ENCODE measurements around the gene TOMM40. TPM values are rescaled to one million over a fixed set of nuclear protein-coding genes. Genes with fewer than 3 reads are reported as not detected.

Gene TOMM40
- total RNA-seq, 1 donor from 2014 or later, result 25.5 TPM

GRCh38 chr19:44889830-44890365 is 1.2 kb upstream of the TOMM40 start:
- H3K36me3 ChIP-seq, result peaks cover 45 to 46% of the 10 kb centered on the region in 2 donors
- peaks cover 12 to 19% of the 10 kb centered on the region in 2 donors for H3K4me1 ChIP-seq
- H3K9me3 ChIP-seq, result no peaks in the 10 kb centered on the region
- intact Hi-C loops (cut with DNase I), result loop anchor here (1.0 to 2.0 kb wide), 3 partner anchors 43 to 288 kb away; partner anchors contain the start of genes BLOC1S3, RELB and TRAPPC6A
- peak overlapping the region; percentile 92 to 97 for H3K27ac ChIP-seq
- TF ChIP-seq, protein P1, sequence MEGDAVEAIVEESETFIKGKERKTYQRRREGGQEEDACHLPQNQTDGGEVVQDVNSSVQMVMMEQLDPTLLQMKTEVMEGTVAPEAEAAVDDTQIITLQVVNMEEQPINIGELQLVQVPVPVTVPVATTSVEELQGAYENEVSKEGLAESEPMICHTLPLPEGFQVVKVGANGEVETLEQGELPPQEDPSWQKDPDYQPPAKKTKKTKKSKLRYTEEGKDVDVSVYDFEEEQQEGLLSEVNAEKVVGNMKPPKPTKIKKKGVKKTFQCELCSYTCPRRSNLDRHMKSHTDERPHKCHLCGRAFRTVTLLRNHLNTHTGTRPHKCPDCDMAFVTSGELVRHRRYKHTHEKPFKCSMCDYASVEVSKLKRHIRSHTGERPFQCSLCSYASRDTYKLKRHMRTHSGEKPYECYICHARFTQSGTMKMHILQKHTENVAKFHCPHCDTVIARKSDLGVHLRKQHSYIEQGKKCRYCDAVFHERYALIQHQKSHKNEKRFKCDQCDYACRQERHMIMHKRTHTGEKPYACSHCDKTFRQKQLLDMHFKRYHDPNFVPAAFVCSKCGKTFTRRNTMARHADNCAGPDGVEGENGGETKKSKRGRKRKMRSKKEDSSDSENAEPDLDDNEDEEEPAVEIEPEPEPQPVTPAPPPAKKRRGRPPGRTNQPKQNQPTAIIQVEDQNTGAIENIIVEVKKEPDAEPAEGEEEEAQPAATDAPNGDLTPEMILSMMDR (IDR thresholded peaks at IDR 0.05), result no peak
- DNase-seq (ENCODE audit: low spot score in 2 of 2), result no peak
- H3K27me3 ChIP-seq, result no peaks in the 10 kb centered on the region
- H3K4me3 ChIP-seq, result peak overlapping the region; percentile 65 to 72

DNA sequence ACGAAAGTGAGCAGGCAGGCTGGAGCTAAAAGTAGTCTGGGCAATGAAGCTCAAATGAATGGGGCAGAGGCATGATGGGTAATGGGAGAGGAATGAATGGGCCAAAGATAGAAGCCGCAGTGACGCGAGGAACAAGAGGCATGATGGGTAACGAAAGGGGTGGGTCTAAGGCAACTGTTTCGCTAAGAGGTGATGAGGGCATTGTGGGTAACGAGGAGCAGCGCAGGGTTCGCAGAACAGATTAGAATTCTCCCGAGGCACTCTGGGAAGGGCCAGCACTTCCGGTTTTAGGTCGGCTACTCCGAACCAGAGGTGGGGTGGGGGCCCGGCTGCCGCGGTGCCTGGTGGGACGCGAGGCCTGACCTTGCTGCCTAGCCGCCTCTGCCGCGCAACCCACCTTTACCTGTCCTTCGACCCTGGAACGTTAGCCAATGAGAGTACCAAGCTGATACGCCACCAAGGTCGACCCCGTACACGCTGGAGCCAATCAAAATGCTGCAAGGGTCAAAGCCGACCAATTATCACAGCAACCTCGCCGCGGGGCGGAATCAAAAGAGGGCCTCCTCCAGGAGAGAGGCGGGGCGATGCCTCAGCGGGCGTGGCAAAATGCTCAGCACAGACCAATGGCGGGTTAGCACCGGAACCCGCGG is 563 bp upstream of the TOMM40 start:
- TF ChIP-seq, protein P1 (IDR thresholded peaks at IDR 0.05), result no peak
- intact Hi-C loops (cut with DNase I), result loop anchor here (1.0 to 2.0 kb wide), 5 partner anchors 25 to 288 kb away; partner anchors contain the start of genes BLOC1S3, RELB and TRAPPC6A
- peak overlapping the region; percentile 65 to 72 for H3K4me3 ChIP-seq
- peaks cover 48 to 51% of the 10 kb centered on the region in 2 donors for H3K36me3 ChIP-seq
- H3K27me3 ChIP-seq, result no peaks in the 10 kb centered on the region
- peak; percentile 100 for DNase-seq (ENCODE audit: low spot score in 2 of 2)
- H3K27ac ChIP-seq, result peak overlapping the region; percentile 92 to 97
- no peaks in the 10 kb centered on the region for H3K9me3 ChIP-seq
- peaks cover 12 to 19% of the 10 kb centered on the region in 2 donors for H3K4me1 ChIP-seq

DNA sequence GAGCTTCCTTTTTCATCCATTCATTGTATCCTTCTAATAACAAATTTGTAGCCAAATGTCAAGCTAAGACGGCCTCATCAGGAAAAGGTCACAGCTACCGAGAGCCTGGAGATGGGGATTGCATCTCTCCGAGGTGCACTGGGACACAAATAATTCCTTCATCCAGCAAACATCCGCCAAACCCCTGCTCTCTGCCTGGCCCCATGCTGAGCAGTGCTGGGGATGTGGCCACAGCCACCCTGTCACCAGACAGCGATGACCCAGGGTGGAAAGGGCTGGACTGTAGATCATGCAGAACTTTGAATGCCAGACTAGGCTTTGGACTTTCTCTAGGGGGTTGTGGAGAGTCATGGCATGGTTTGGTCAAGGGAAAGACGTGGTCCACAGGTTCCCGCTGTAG is 1.9 kb downstream of the TOMM40 start:
- TF ChIP-seq, protein P1 (IDR thresholded peaks at IDR 0.05), result no peak

GRCh38 chr19:44893332-44894051 is 2.4 kb downstream of the TOMM40 start:
- H3K27me3 ChIP-seq, result no peaks in the 10 kb centered on the region
- no peak for DNase-seq (ENCODE audit: low spot score in 2 of 2)
- peaks cover 12 to 19% of the 10 kb centered on the region in 2 donors for H3K4me1 ChIP-seq
- no peak overlapping the region for H3K27ac ChIP-seq
- H3K36me3 ChIP-seq, result peaks cover 53 to 56% of the 10 kb centered on the region in 2 donors
- intact Hi-C loops (cut with DNase I), result no loop called here
- no peaks in the 10 kb centered on the region for H3K9me3 ChIP-seq
- no peak overlapping the region for H3K4me3 ChIP-seq
- TF ChIP-seq, protein P1 (IDR thresholded peaks at IDR 0.05), result no peak

More for the DNA sequence above, 1.9 kb downstream of the TOMM40 start:
- Histone ChIP-seq H3K4me3 (no peak overlapping the region), H3K9me3 (no peaks in the 10 kb centered on the region), H3K27ac (no peak overlapping the region), H3K27me3 (no peaks in the 10 kb centered on the region), H3K36me3 (peaks cover 52 to 58% of the 10 kb centered on the region in 2 donors), H3K4me1 (peaks cover 12 to 19% of the 10 kb centered on the region in 2 donors)
- no peak for DNase-seq (ENCODE audit: low spot score in 2 of 2)
- intact Hi-C loops (cut with DNase I), result no loop called here

DNA sequence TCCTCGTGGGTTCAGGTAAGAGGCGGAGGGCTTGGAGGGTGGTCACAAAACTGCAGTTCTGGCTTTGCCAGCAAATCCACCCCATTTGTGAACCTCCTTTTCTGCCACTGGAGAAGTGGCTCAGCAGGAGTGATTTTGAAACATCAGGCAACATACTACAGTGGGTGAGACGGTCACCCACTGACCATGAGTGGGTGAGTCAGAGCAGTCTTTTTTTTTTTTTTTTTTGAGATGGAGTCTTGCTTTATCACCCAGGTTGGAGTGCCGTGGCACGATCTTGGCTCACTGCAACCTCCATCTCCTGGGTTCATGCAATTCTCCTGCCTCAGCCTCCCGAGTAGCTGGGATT is 3.0 kb downstream of the TOMM40 start:
- H3K36me3 ChIP-seq, result peaks cover 54 to 56% of the 10 kb centered on the region in 2 donors
- no peaks in the 10 kb centered on the region for H3K9me3 ChIP-seq
- H3K4me3 ChIP-seq, result no peak overlapping the region
- H3K27ac ChIP-seq, result no peak overlapping the region
- intact Hi-C loops (cut with DNase I), result no loop called here
- peaks cover 12 to 19% of the 10 kb centered on the region in 2 donors for H3K4me1 ChIP-seq
- no peaks in the 10 kb centered on the region for H3K27me3 ChIP-seq
- no peak for DNase-seq (ENCODE audit: low spot score in 2 of 2)
- TF ChIP-seq, protein P1 (IDR thresholded peaks at IDR 0.05), result no peak
